Smooth muscle cell (in vitro differentiated cells): ENCODE measurements around the gene AKAP10. TPM values are rescaled to one million over a fixed set of nuclear protein-coding genes. Genes with fewer than 3 reads are reported as not detected.

Source experiments
- DNase-seq: peaks from one replicate; lab custom pipeline; 2025; ENCODE audit not compliant: unreplicated experiment; lab: John Stamatoyannopoulos, UW
- H2AFZ ChIP-seq: fragments of 200-600 bp; sonication (generic); 2 replicates; pipeline ENCODE4 v1.6.0; 2016; ENCODE audit warnings: antibody characterized with exemption, low read depth, mild to moderate bottlenecking
- H3F3A ChIP-seq: fragments of 200-600 bp; sonication (generic); 2 replicates; pipeline ENCODE4 v1.6.0; 2017; ENCODE audit warnings: antibody characterized with exemption, low read depth
- H3K27ac ChIP-seq: fragments of 200-600 bp; sonication (generic); 2 replicates; pipeline ENCODE4 v1.5.1; 2016; ENCODE audit warnings: low read depth, mild to moderate bottlenecking
- H3K27me3 ChIP-seq: fragments of 200-600 bp; sonication (generic); 2 replicates; pipeline ENCODE4 v1.6.1; 2016; ENCODE audit warnings: low read depth, mild to moderate bottlenecking
- H3K36me3 ChIP-seq: fragments of 200-600 bp; sonication (generic); 2 replicates; pipeline ENCODE4 v1.5.1; 2016; ENCODE audit warnings: low read depth
- H3K4me1 ChIP-seq: fragments of 200-600 bp; sonication (generic); 2 replicates; pipeline ENCODE4 v1.5.1; 2016; ENCODE audit warnings: low read depth
- H3K4me2 ChIP-seq: fragments of 200-600 bp; sonication (generic); 2 replicates; pipeline ENCODE4 v1.6.0; 2016; ENCODE audit warnings: mild to moderate bottlenecking
- H3K4me3 ChIP-seq: fragments of 200-600 bp; sonication (generic); 2 replicates; pipeline ENCODE4 v1.5.1; 2016; ENCODE audit warnings: mild to moderate bottlenecking
- H3K79me2 ChIP-seq: fragments of 200-600 bp; sonication (generic); 2 replicates; pipeline ENCODE4 v1.6.0; 2016; ENCODE audit warnings: low read depth, mild to moderate bottlenecking
- H3K9ac ChIP-seq: fragments of 200-600 bp; sonication (generic); 2 replicates; pipeline ENCODE4 v1.6.0; 2016; ENCODE audit warnings: low read depth
- H3K9me3 ChIP-seq: fragments of 200-600 bp; sonication (generic); replicated peaks from 2 replicates; pipeline ENCODE4 v1.5.1; 2016; ENCODE audit warnings: low read depth
- H4K20me1 ChIP-seq: fragments of 200-600 bp; sonication (generic); 2 replicates; pipeline ENCODE4 v1.6.0; 2016; ENCODE audit warnings: low read depth
- WGBS: methylation state at CpG from one replicate; pipeline ENCODE4 v1.1.7; 2016; ENCODE audit warnings: low lambda C conversion rate; 5-methylcytosine and 5-hydroxymethylcytosine counted together
- polyA plus RNA-seq: library from polyadenylated mRNA; unstranded; fragments of >200 nt; fragmentation: Nextera tagmentation; extraction: Ambion mirVana; gene quantifications from 2 replicates; pipeline ENCODE4 v1.2.1, GENCODE V29; 2016
- total RNA-seq: library from RNA; depleted of rRNA; stranded (reverse); fragments of >200 nt; gene quantifications from 2 replicates; pipeline ENCODE4 v1.2.3, GENCODE V29; 2014
- TF ChIP-seq, protein P1 (sequence below): fragments of 200-600 bp; sonication (generic); IDR thresholded peaks from 2 replicates; pipeline ENCODE4 v1.5.1; 2017; ENCODE audit warnings: borderline replicate concordance, mild to moderate bottlenecking, antibody characterized with exemption; ENCODE audit not compliant: insufficient read depth, poor library complexity, severe bottlenecking

Gene AKAP10
- total and polyA plus RNA-seq, 2 experiments from 2014 or later = 23.7 to 28.4 TPM

DNA sequence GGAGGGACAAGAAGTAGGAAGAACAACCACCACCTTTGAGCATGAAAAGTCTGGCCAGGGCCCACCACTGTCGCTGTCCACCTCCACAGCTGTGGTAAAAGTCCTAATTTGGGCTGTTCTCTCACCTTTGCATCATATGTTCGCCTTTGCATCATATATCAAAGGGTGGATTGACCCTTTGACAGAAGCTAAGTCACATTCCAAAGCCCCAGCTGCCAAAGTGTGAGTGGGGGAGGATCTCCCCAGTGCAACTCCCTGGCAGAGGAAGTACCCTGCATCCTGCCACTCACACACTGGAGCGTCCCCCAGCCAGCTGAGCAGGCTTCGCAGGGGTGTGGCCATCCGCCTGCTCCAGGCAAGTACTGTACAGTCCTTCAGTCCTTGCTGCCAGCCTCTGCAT lies 18.9 kb upstream of the AKAP10 start:
- H3F3A ChIP-seq = no peaks in the 10 kb centered on the region
- 78% methylated on average over 5 of the region's 5 CpGs for WGBS
- H3K27me3 ChIP-seq = no peaks in the 10 kb centered on the region
- no peak overlapping the region for H3K4me2 ChIP-seq
- H3K9ac ChIP-seq = no peak overlapping the region
- H3K27ac ChIP-seq = no peak overlapping the region
- H3K4me3 ChIP-seq = no peak overlapping the region
- DNase-seq = no peak
- H3K79me2 ChIP-seq = no peaks in the 10 kb centered on the region
- no peaks in the 10 kb centered on the region for H3K4me1 ChIP-seq
- no peaks in the 10 kb centered on the region for H4K20me1 ChIP-seq
- no peaks in the 10 kb centered on the region for H3K36me3 ChIP-seq
- no peaks in the 10 kb centered on the region for H3K9me3 ChIP-seq
- no peak overlapping the region for H2AFZ ChIP-seq
- TF ChIP-seq, protein P1, sequence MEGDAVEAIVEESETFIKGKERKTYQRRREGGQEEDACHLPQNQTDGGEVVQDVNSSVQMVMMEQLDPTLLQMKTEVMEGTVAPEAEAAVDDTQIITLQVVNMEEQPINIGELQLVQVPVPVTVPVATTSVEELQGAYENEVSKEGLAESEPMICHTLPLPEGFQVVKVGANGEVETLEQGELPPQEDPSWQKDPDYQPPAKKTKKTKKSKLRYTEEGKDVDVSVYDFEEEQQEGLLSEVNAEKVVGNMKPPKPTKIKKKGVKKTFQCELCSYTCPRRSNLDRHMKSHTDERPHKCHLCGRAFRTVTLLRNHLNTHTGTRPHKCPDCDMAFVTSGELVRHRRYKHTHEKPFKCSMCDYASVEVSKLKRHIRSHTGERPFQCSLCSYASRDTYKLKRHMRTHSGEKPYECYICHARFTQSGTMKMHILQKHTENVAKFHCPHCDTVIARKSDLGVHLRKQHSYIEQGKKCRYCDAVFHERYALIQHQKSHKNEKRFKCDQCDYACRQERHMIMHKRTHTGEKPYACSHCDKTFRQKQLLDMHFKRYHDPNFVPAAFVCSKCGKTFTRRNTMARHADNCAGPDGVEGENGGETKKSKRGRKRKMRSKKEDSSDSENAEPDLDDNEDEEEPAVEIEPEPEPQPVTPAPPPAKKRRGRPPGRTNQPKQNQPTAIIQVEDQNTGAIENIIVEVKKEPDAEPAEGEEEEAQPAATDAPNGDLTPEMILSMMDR = no peak

DNA sequence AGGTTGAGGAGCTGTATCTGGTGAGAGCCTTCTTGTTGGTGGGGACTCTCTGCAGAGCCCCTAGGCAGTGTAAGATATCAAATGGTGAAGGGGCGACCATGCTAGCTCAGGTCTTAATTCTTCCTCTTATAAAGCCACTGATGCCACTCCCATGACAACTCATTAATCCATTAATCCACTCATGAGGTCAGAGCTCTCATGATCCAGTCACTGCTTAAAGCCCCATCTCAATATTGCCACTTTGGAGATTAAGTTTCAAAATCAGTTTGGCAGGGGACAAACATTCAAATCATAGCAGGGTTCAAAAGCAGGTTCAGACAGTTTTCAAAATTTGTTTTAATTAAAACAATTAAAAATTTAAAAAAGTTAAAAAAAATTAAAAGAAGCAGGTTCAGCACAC lies 18.5 kb upstream of the AKAP10 start:
- Histone ChIP-seq H3F3A (no peaks in the 10 kb centered on the region), H3K79me2 (no peaks in the 10 kb centered on the region), H2AFZ (no peak overlapping the region), H3K27ac (no peak overlapping the region), H3K4me1 (no peaks in the 10 kb centered on the region), H3K4me3 (no peak overlapping the region), H3K9ac (no peak overlapping the region), H3K36me3 (no peaks in the 10 kb centered on the region), H3K4me2 (no peak overlapping the region), H4K20me1 (no peaks in the 10 kb centered on the region), H3K27me3 (no peaks in the 10 kb centered on the region), H3K9me3 (no peaks in the 10 kb centered on the region)
- DNase-seq = no peak
- TF ChIP-seq, protein P1 = no peak
- 100% methylated on average over 1 of the region's 1 CpG for WGBS

DNA sequence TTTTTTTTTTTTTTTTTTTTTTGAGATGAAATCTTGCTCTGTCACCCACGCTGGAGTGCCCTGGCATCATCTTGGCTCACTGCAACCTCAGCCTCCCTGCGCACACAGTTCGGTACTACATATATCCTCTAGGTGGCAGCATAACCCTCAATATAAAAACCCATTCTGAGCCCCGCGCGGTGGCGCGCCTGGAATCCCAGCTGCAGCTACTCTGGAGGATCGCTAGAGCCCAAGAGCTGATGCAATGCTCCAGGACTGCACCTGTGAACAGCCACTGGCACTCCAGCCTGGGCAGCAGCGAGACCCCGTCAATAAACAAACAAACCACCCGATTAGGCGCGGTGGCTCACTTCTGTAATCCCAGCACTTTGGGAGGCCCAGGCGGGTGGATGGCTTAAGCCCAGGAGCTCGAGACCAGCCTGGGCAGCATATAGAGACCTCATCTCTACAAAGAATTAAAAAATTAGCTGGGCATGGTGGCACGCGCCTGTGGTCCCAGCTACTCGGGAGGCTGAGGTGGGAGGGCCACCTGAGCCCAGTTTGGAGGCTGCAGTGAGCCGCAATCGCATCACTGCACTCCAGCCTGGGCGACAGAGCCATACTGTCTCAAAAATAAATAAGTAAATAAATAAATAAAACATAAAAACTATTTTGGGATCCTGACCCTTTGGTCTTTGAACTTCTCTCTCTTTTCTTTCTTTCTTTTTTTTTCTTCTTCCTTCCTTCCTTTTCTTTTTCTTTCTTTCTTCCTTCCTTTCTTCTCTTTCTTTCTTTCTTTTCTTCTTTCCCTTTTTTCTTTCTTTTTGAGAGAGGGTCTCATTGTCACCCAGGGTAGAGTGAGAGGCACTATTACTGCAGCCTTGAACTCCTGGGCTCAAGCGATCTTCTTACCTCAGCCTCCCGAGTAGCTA lies 15.4 kb upstream of the AKAP10 start:
- DNase-seq = peak; percentile 39
- WGBS = 32% methylated on average over 24 of the region's 24 CpGs
- no peaks in the 10 kb centered on the region for H3F3A ChIP-seq
- no peaks in the 10 kb centered on the region for H3K36me3 ChIP-seq
- H3K27me3 ChIP-seq = no peaks in the 10 kb centered on the region
- H3K9ac ChIP-seq = no peak overlapping the region
- no peaks in the 10 kb centered on the region for H3K79me2 ChIP-seq
- H2AFZ ChIP-seq = no peak overlapping the region
- H3K4me3 ChIP-seq = no peak overlapping the region
- no peaks in the 10 kb centered on the region for H3K9me3 ChIP-seq
- H3K4me1 ChIP-seq = no peaks in the 10 kb centered on the region
- TF ChIP-seq, protein P1 = peak; percentile 66
- peak overlapping the region; percentile 67 for H3K4me2 ChIP-seq
- H4K20me1 ChIP-seq = no peaks in the 10 kb centered on the region
- H3K27ac ChIP-seq = no peak overlapping the region
